Mesothelial cell of epicardium (in vitro differentiated cells): ENCODE measurements around the gene DCLRE1C. TPM values are rescaled to one million over a fixed set of nuclear protein-coding genes. Genes with fewer than 3 reads are reported as not detected.

Experiments used
- DNase-seq, 2 experiments: peaks; one replicate each; pipeline ENCODE4 v3.0.0; 2021; ENCODE audit warnings: low spot score in 2 of 2; ENCODE audit not compliant: unreplicated experiment in 2 of 2
- H3K27ac Mint-ChIP-seq: 2 replicates; pipeline ENCODE4 v1.8.0; 2021; ENCODE audit warnings: mixed read lengths
- H3K27me3 Mint-ChIP-seq: 2 replicates; pipeline ENCODE4 v1.8.0; 2021; ENCODE audit warnings: low read depth, mixed read lengths
- H3K36me3 Mint-ChIP-seq: 2 replicates; pipeline ENCODE4 v1.8.0; 2021; ENCODE audit warnings: mixed read lengths
- H3K4me1 Mint-ChIP-seq: 2 replicates; pipeline ENCODE4 v1.8.0; 2021; ENCODE audit warnings: mixed read lengths
- H3K4me3 Mint-ChIP-seq: 2 replicates; pipeline ENCODE4 v1.8.0; 2021; ENCODE audit warnings: mild to moderate bottlenecking, moderate library complexity, mixed read lengths
- H3K9me3 Mint-ChIP-seq: 2 replicates; pipeline ENCODE4 v1.8.0; 2021; ENCODE audit warnings: mixed read lengths
- CTCF ChIP-seq: fragments of 200-600 bp; sonication (generic); IDR thresholded peaks from one replicate; pipeline ENCODE4 v1.5.0; 2021; ENCODE audit warnings: antibody characterized with exemption; ENCODE audit not compliant: unreplicated experiment
- total RNA-seq: library from RNA; stranded (reverse); gene quantifications from 3 replicates; pipeline ENCODE4 v1.2.1, GENCODE V29; 2021

Gene DCLRE1C
- total RNA-seq, 1 donor from 2014 or later = 11.9 TPM

GRCh38 chr10:14930610-14931009, 23.3 kb downstream of the DCLRE1C start:
- Mint-ChIP-seq H3K27ac (no peak overlapping the region), H3K9me3 (no peaks in the 10 kb centered on the region), H3K4me3 (no peak overlapping the region), H3K36me3 (peaks cover 35% of the 10 kb centered on the region), H3K4me1 (no peaks in the 10 kb centered on the region), H3K27me3 (no peaks in the 10 kb centered on the region)
- no peak for TF ChIP-seq CTCF
- no peak for DNase-seq

GRCh38 chr10:14926722-14927416, 27.0 kb downstream of the DCLRE1C start:
- H3K27me3 Mint-ChIP-seq = no peaks in the 10 kb centered on the region
- no peak for TF ChIP-seq CTCF
- no peak overlapping the region for H3K27ac Mint-ChIP-seq
- H3K36me3 Mint-ChIP-seq = peaks cover 42% of the 10 kb centered on the region
- no peaks in the 10 kb centered on the region for H3K4me1 Mint-ChIP-seq
- no peaks in the 10 kb centered on the region for H3K9me3 Mint-ChIP-seq
- no peak for DNase-seq
- no peak overlapping the region for H3K4me3 Mint-ChIP-seq

- no peaks in the 10 kb centered on the region for H3K27me3 Mint-ChIP-seq
- DNase-seq = no peak
- H3K27ac Mint-ChIP-seq = no peak overlapping the region
- no peak overlapping the region for H3K4me3 Mint-ChIP-seq
- no peaks in the 10 kb centered on the region for H3K9me3 Mint-ChIP-seq
- no peaks in the 10 kb centered on the region for H3K4me1 Mint-ChIP-seq
- H3K36me3 Mint-ChIP-seq = peaks cover 49% of the 10 kb centered on the region
- TF ChIP-seq CTCF = no peak
These were observed 27.8 kb downstream of the DCLRE1C start for GRCh38 chr10:14926061-14926470.

- peaks cover 52% of the 10 kb centered on the region for H3K36me3 Mint-ChIP-seq
- TF ChIP-seq CTCF = no peak
- H3K27ac Mint-ChIP-seq = no peak overlapping the region
- H3K4me3 Mint-ChIP-seq = no peak overlapping the region
- H3K4me1 Mint-ChIP-seq = no peaks in the 10 kb centered on the region
- H3K9me3 Mint-ChIP-seq = no peaks in the 10 kb centered on the region
- H3K27me3 Mint-ChIP-seq = no peaks in the 10 kb centered on the region
- DNase-seq = no peak
These were observed 28.6 kb downstream of the DCLRE1C start for GRCh38 chr10:14925268-14925667.

GRCh38 chr10:14924013-14924412, 29.9 kb downstream of the DCLRE1C start:
- Mint-ChIP-seq H3K4me3 (no peak overlapping the region), H3K27me3 (no peaks in the 10 kb centered on the region), H3K9me3 (no peaks in the 10 kb centered on the region), H3K36me3 (peaks cover 65% of the 10 kb centered on the region), H3K4me1 (no peaks in the 10 kb centered on the region), H3K27ac (no peak overlapping the region)
- TF ChIP-seq CTCF = no peak
- DNase-seq = no peak
